Colonic mucosa (tissue), 4 donors: Measurements from ENCODE around the gene DPP6. TPM values are rescaled to one million over a fixed set of nuclear protein-coding genes. Genes with fewer than 3 reads are reported as not detected.

Experiments
- DNase-seq: peaks from one replicate; pipeline ENCODE4 v3.0.0-alpha.2; 2020
- H3K27ac ChIP-seq: fragments of 200-600 bp; one replicate; pipeline ENCODE4 v1.8.0; 2021
- H3K27me3 ChIP-seq: fragments of 200-600 bp; one replicate; pipeline ENCODE4 v1.8.0; 2021
- H3K36me3 ChIP-seq: fragments of 200-600 bp; one replicate; pipeline ENCODE4 v1.8.0; 2021
- H3K4me1 ChIP-seq: fragments of 200-600 bp; one replicate; pipeline ENCODE4 v1.8.0; 2021; ENCODE audit warnings: mild to moderate bottlenecking
- H3K4me3 ChIP-seq: fragments of 200-600 bp; one replicate; pipeline ENCODE4 v1.8.0; 2021
- H3K9ac ChIP-seq, 2 donors: one replicate each; pipeline ENCODE4 v1.7.0; 2013; ENCODE audit warnings: control low read depth in 2 of 2, low read depth in 2 of 2, low read length in 2 of 2
- H3K9me3 ChIP-seq: fragments of 200-600 bp; one replicate; pipeline ENCODE4 v1.8.0; 2021
- CTCF ChIP-seq: fragments of 200-600 bp; IDR thresholded peaks from one replicate; pipeline ENCODE4 v1.8.0; 2022; ENCODE audit warnings: antibody characterized with exemption, mild to moderate bottlenecking
- intact Hi-C: fragments of 100-400 bp; cut with DNase I; formaldehyde crosslinking; loops from one replicate; pipeline ENCODE4 v1.14.1; 2022
- total RNA-seq, 2 donors: library from RNA; stranded (reverse); fragmentation: NEBNext Ultra II Directional in 1 of 2; extraction: Animal tissue kit (Norgen Biotek cat#: 25700) in 1 of 2; gene quantifications; one replicate each; pipeline ENCODE4 v1.2.1, GENCODE V29; 2021
- donor health status: healthy.
- donor health status: DM: no; HTN: no; CAD: no.
- donor health status: DM: no; HTN: no; CAD: no.

The DPP6 gene
- total RNA-seq, 2 donors from 2014 or later = 0.17 to 3.9 TPM

- Histone ChIP-seq H3K27me3 (no peaks in the 10 kb centered on the region), H3K4me1 (no peaks in the 10 kb centered on the region), H3K9ac (no peak overlapping the region), H3K27ac (no peak overlapping the region), H3K9me3 (no peaks in the 10 kb centered on the region), H3K36me3 (no peaks in the 10 kb centered on the region), H3K4me3 (no peak overlapping the region)
- no peak for DNase-seq
- no peak for TF ChIP-seq CTCF
- intact Hi-C loops = no loop called here
Observed at GRCh38 chr7:154324196-154324595, 272.0 kb downstream of the DPP6 start.

- H3K9ac ChIP-seq = no peak overlapping the region
- no peak overlapping the region for H3K4me3 ChIP-seq
- DNase-seq = no peak
- intact Hi-C loops = no loop called here
- H3K36me3 ChIP-seq = no peaks in the 10 kb centered on the region
- H3K27me3 ChIP-seq = no peaks in the 10 kb centered on the region
- no peaks in the 10 kb centered on the region for H3K4me1 ChIP-seq
- H3K9me3 ChIP-seq = no peaks in the 10 kb centered on the region
- H3K27ac ChIP-seq = no peak overlapping the region
- no peak for TF ChIP-seq CTCF
Observed at GRCh38 chr7:154326421-154326820, 274.2 kb downstream of the DPP6 start.

GRCh38 chr7:154330318-154330717 is 278.1 kb downstream of the DPP6 start:
- no peak for DNase-seq
- TF ChIP-seq CTCF = no peak
- H3K9me3 ChIP-seq = no peaks in the 10 kb centered on the region
- H3K36me3 ChIP-seq = no peaks in the 10 kb centered on the region
- intact Hi-C loops = no loop called here
- H3K27ac ChIP-seq = no peak overlapping the region
- H3K9ac ChIP-seq = no peak overlapping the region
- H3K27me3 ChIP-seq = no peaks in the 10 kb centered on the region
- no peaks in the 10 kb centered on the region for H3K4me1 ChIP-seq
- no peak overlapping the region for H3K4me3 ChIP-seq

GRCh38 chr7:154332811-154333580 is 280.8 kb downstream of the DPP6 start:
- Histone ChIP-seq H3K4me1 (no peaks in the 10 kb centered on the region), H3K9me3 (no peaks in the 10 kb centered on the region), H3K36me3 (no peaks in the 10 kb centered on the region), H3K4me3 (no peak overlapping the region), H3K9ac (no peak overlapping the region), H3K27me3 (no peaks in the 10 kb centered on the region), H3K27ac (no peak overlapping the region)
- no peak for TF ChIP-seq CTCF
- DNase-seq = no peak
- intact Hi-C loops = no loop called here

GRCh38 chr7:154336295-154336694 is 284.1 kb downstream of the DPP6 start:
- Histone ChIP-seq H3K9me3 (no peaks in the 10 kb centered on the region), H3K4me1 (no peaks in the 10 kb centered on the region), H3K9ac (no peak overlapping the region), H3K27me3 (no peaks in the 10 kb centered on the region), H3K36me3 (no peaks in the 10 kb centered on the region), H3K27ac (no peak overlapping the region), H3K4me3 (no peak overlapping the region)
- intact Hi-C loops = no loop called here
- no peak for TF ChIP-seq CTCF
- no peak for DNase-seq
